ENCODE measurements around the gene PDGFB. TPM values are rescaled to one million over a fixed set of nuclear protein-coding genes. Genes with fewer than 3 reads are reported as not detected.

Gene PDGFB
- total RNA-seq, 1 donor from 2014 or later, result 29.8 TPM

DNA sequence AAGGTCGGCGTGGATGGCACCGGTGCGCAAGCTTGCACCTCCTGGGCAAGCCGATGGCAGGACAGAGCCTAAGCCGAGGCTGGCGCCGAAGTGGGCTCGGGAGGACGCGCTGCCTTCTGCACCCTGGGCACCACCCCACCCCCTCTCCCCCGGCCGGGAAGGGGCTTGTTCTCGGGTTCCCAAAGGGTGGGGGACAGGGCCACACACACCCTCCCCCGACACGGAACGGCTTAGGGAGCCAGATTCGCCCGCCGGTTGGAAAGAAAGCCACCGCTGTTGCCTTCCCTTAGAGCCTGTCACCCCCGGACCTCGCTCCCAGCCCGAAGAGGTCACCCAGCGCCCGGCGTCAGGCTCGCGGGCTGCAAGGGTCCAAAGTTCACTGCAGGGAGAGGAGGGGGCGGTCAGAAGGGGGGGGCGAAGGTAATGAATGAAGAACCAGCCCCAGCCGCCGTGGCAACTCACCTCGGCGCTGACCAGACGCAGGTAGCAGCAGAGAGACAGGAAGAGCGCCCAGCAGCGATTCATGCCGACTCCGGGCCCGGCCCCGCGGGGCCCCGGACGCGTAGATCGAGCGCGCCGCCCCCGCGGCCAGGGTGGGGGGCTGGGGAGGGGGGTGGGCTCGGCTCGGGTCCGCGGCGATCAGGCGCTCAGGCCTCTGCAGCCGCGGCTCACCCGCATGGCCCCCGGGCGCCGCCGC lies 1.2 kb downstream of the PDGFB start:
- peaks cover 28% of the 10 kb centered on the region for H3K27me3 ChIP-seq
- no peak for ATAC-seq
- intact Hi-C loops (cut with DNase I), result no loop called here
- peaks cover 43% of the 10 kb centered on the region for H3K4me1 ChIP-seq
- H3K27ac ChIP-seq, result peak overlapping the region; percentile 51
- no peaks in the 10 kb centered on the region for H3K9me3 ChIP-seq
- TF ChIP-seq, protein P1, sequence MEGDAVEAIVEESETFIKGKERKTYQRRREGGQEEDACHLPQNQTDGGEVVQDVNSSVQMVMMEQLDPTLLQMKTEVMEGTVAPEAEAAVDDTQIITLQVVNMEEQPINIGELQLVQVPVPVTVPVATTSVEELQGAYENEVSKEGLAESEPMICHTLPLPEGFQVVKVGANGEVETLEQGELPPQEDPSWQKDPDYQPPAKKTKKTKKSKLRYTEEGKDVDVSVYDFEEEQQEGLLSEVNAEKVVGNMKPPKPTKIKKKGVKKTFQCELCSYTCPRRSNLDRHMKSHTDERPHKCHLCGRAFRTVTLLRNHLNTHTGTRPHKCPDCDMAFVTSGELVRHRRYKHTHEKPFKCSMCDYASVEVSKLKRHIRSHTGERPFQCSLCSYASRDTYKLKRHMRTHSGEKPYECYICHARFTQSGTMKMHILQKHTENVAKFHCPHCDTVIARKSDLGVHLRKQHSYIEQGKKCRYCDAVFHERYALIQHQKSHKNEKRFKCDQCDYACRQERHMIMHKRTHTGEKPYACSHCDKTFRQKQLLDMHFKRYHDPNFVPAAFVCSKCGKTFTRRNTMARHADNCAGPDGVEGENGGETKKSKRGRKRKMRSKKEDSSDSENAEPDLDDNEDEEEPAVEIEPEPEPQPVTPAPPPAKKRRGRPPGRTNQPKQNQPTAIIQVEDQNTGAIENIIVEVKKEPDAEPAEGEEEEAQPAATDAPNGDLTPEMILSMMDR (IDR thresholded peaks at IDR 0.05), result no peak
- peak overlapping the region; percentile 58 for H3K4me3 ChIP-seq
- DNase-seq, result no peak
- H3K36me3 ChIP-seq, result no peaks in the 10 kb centered on the region

DNA sequence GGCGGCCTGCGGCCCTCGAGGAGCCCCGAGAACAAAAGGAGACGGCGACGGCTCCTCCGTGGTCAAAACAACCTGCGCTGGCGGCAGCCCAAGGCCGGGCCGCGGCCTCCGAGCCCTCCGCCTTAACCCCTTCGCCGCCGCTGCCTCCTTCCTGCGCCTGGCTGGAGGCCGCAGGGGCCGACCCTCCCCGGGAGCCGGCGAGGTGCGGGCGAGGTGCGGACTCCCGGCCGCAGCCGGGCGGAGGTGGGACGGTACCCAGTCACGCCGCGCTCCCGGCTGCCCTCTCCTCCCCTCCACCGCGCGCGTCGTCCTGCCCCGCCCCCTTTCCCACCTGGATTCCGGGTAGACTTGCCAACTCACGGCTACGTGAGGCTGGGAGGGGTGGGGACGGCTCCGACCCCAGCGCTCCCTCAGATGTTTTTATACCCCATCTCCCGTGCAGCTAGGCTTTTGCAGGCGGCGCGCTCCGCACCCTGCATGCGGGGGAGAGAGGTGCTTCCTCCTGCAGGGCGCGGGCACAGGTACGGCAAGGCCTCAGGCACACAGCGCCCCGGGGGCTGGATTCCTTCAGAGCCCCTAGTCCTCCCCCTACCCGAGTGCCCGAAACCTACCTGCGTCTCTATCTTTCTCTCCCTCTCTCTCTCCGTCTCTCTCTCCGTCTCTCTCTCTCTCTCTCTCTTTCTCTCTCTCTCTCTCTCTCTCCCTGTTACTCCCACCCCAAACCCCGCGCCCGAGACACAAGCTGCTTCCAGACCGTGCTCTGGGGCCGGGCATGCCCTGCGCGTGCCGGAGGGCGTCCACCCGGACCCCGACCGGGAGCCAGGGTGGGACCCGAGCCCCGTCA lies 2.0 kb downstream of the PDGFB start:
- intact Hi-C loops (cut with DNase I), result no loop called here
- Histone ChIP-seq H3K27ac (peak overlapping the region; percentile 60), H3K9me3 (no peaks in the 10 kb centered on the region), H3K27me3 (peaks cover 28% of the 10 kb centered on the region), H3K36me3 (no peaks in the 10 kb centered on the region), H3K4me3 (peak overlapping the region; percentile 58), H3K4me1 (peaks cover 46% of the 10 kb centered on the region)
- TF ChIP-seq, protein P1 (IDR thresholded peaks at IDR 0.05), result no peak
- DNase-seq (no peak), ATAC-seq (no peak)

DNA sequence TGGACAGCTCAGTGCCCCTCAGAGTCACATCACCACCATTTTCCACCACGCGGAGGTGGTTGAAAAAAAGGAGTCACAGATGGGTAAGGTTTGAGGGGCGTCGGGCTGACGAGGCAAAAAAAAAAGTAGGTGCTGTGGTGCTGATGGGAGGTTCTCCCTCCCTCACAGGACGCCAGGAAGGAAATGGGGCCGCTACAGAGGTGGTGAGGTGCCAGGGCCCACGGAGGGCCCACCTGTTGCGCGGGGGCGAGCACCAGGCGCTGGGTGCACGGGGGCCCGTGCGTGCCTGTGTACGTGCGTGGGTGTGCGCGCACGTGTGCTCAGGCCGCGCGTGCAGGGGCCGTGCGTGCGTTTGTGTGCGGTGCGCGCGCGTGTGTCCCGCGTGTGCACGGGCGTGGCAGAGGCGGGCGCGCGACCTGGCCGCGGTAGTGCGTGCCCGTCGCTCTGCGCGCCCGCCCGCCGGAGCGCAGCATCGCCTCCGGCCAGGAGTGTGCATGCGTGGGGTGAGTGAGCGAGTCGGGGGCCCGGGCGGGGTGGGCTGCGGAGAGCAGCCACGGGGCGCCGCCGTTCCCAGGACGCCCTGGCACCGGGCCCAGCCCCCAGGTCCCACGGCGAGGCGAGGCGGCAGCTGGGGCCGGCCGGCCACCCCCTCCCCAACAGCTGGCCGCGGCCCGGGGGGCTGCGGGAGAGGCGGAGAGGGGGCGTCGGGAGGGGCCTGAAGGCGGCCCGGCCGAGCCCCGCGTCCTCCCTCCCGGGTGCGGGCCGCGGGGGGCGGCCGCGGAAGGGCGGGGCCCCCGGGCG lies 2.8 kb downstream of the PDGFB start:
- peak overlapping the region; percentile 58 for H3K4me3 ChIP-seq
- peak; percentile 1 for ATAC-seq

DNA sequence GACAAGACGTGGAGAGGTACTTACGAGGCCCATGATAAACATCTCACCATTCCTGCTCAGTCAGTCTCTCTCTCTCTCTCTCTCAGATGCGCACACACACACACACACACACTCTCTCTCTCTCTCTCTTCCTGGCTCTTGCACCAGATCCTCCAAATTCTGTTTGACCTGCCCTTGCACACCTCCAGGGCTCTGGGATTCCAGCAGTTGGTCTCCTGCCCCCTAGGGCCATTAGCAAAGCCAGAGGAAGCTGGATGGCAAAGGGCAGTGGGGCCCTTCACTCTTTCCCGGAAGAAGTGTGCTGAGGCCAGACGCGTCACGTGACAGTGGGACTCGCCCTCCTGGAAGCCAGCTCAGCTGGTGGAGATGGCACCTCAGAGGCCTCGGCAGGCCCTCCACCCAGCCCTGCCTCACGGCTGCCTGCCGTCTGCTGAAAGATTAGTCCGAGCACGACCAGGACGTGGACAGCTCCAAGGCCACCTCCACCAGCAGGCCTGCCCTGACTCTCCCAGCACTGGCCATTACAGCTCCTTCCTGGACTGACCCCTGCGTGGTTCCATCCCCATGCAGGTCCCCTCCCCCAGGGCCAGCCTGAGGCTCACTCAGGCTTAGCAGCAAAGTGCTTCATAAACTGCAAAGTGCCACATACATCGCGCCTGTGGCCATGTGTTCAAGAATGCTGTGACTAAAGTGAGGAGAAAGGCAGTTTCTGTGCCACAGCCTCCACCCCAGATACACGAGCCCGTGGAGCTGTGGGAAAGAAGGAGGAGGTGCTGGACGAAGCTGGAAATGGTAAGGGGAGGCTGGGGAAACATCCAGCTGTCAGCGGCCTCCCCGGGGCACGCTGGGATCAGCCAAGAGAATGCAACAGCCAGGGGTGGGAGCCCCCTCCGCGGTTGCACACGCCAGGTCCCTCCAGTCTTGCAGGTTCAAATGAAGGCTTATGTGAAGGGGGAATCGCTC lies 3.7 kb downstream of the PDGFB start:
- H3K9me3 ChIP-seq, result no peaks in the 10 kb centered on the region
- ATAC-seq, result peak; percentile 3
- peak overlapping the region; percentile 58 for H3K4me3 ChIP-seq
- H3K36me3 ChIP-seq, result no peaks in the 10 kb centered on the region
- H3K4me1 ChIP-seq, result peaks cover 63% of the 10 kb centered on the region
- TF ChIP-seq, protein P1 (IDR thresholded peaks at IDR 0.05), result no peak
- H3K27ac ChIP-seq, result no peak overlapping the region
- intact Hi-C loops (cut with DNase I), result no loop called here
- H3K27me3 ChIP-seq, result peaks cover 15% of the 10 kb centered on the region
- DNase-seq, result no peak

More for the DNA sequence above, 2.8 kb downstream of the PDGFB start:
- H3K4me1 ChIP-seq, result peaks cover 54% of the 10 kb centered on the region
- intact Hi-C loops (cut with DNase I), result no loop called here
- peaks cover 23% of the 10 kb centered on the region for H3K27me3 ChIP-seq
- no peaks in the 10 kb centered on the region for H3K9me3 ChIP-seq
- TF ChIP-seq, protein P1 (IDR thresholded peaks at IDR 0.05), result no peak
- H3K27ac ChIP-seq, result peak overlapping the region; percentile 24
- no peaks in the 10 kb centered on the region for H3K36me3 ChIP-seq
- no peak for DNase-seq

Data from upper lobe of right lung (tissue), 1 donor.